Loucy (cell line): Measurements from ENCODE around the gene BCL3.

Experiments
- H2AFZ ChIP-seq: fragments of 200-600 bp; sonication (generic); 2 replicates; pipeline ENCODE4 v1.6.0; 2016; ENCODE audit warnings: antibody characterized with exemption, mild to moderate bottlenecking, low read length, moderate library complexity
- H3F3A ChIP-seq: fragments of 200-600 bp; 2 replicates; pipeline ENCODE4 v1.6.0; 2016; ENCODE audit warnings: antibody characterized with exemption, low read depth, mild to moderate bottlenecking
- H3K27me3 ChIP-seq: fragments of 200-600 bp; sonication (generic); 2 replicates; pipeline ENCODE4 v1.6.1; 2014; ENCODE audit warnings: low read length, mild to moderate bottlenecking; ENCODE audit not compliant: insufficient read depth, poor library complexity, severe bottlenecking
- H3K36me3 ChIP-seq: fragments of 200-600 bp; sonication (generic); 2 replicates; pipeline ENCODE4 v1.6.1; 2016; ENCODE audit warnings: low read length; ENCODE audit not compliant: insufficient read depth
- H3K4me1 ChIP-seq: fragments of 200-600 bp; sonication (generic); 2 replicates; pipeline ENCODE4 v1.5.1; 2014; ENCODE audit warnings: low read length, mild to moderate bottlenecking; ENCODE audit not compliant: insufficient read depth, poor library complexity, severe bottlenecking
- H3K4me2 ChIP-seq: fragments of 200-600 bp; sonication (generic); 2 replicates; pipeline ENCODE4 v1.6.0; 2014; ENCODE audit warnings: antibody characterized with exemption, low read length, low read depth, mild to moderate bottlenecking; ENCODE audit not compliant: poor library complexity, severe bottlenecking
- H3K4me3 ChIP-seq: fragments of 200-600 bp; sonication (generic); 2 replicates; pipeline ENCODE4 v1.5.1; 2014; ENCODE audit warnings: low read length, mild to moderate bottlenecking, mixed read lengths; ENCODE audit not compliant: poor library complexity, severe bottlenecking
- H3K79me2 ChIP-seq: fragments of 200-600 bp; sonication (generic); 2 replicates; pipeline ENCODE4 v1.6.1; 2014; ENCODE audit warnings: low read length; ENCODE audit not compliant: insufficient read depth
- H3K9ac ChIP-seq: fragments of 200-600 bp; sonication (generic); 2 replicates; pipeline ENCODE4 v1.6.0; 2014; ENCODE audit warnings: mild to moderate bottlenecking, low read depth, low read length, moderate library complexity; ENCODE audit not compliant: poor library complexity, severe bottlenecking
- H3K9me2 ChIP-seq: fragments of 200-600 bp; sonication (generic); replicated peaks from 2 replicates; pipeline ENCODE4 v1.6.1; 2016; ENCODE audit warnings: low read depth, low read length, mixed read lengths
- H3K9me3 ChIP-seq: fragments of 200-600 bp; sonication (generic); 2 replicates; pipeline ENCODE4 v1.6.1; 2014; ENCODE audit warnings: mild to moderate bottlenecking, antibody characterized with exemption, low read length, low read depth; ENCODE audit not compliant: insufficient read depth
- H4K20me1 ChIP-seq: fragments of 200-600 bp; sonication (generic); 2 replicates; pipeline ENCODE4 v1.6.0; 2014; ENCODE audit warnings: antibody characterized with exemption, low read length, mild to moderate bottlenecking; ENCODE audit not compliant: insufficient read depth, poor library complexity, severe bottlenecking
- EZH2phosphoT487 ChIP-seq: fragments of 200-600 bp; IDR thresholded peaks from 2 replicates; pipeline ENCODE4 v1.6.1; 2018; ENCODE audit warnings: antibody characterized with exemption, mild to moderate bottlenecking, moderate library complexity, borderline replicate concordance
- TF ChIP-seq, protein P1 (sequence below): fragments of 200-600 bp; sonication (generic); conservative IDR thresholded peaks from 2 replicates; pipeline ENCODE4 v1.5.1; 2014; ENCODE audit warnings: mild to moderate bottlenecking, antibody characterized with exemption, low read length

BCL3 gene

DNA sequence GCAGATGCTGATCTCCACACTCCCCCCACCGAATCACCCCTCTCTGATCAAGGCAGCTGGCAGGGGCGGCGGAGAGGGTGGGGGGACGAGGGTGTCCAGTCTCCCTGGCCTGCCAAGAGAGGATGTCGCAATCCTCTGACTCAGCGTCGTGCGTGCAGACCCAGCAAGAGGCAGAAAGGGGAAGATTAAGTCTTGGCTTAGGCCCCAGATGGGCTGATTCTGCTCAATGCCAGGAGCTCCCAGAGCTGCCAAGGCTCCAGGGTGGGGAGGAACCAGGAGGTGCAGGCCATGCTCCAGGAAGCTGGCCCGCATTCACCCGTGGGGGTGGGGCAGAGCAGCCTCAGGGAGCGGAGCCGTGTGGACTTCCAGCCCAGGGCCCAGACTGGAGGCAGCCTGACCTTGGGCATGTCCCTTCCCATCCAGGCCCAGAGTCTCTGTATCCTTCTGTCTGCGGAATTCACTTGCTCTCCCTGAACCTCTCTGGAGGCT, 6.6 kb upstream of the BCL3 start:
- TF ChIP-seq, protein P1, sequence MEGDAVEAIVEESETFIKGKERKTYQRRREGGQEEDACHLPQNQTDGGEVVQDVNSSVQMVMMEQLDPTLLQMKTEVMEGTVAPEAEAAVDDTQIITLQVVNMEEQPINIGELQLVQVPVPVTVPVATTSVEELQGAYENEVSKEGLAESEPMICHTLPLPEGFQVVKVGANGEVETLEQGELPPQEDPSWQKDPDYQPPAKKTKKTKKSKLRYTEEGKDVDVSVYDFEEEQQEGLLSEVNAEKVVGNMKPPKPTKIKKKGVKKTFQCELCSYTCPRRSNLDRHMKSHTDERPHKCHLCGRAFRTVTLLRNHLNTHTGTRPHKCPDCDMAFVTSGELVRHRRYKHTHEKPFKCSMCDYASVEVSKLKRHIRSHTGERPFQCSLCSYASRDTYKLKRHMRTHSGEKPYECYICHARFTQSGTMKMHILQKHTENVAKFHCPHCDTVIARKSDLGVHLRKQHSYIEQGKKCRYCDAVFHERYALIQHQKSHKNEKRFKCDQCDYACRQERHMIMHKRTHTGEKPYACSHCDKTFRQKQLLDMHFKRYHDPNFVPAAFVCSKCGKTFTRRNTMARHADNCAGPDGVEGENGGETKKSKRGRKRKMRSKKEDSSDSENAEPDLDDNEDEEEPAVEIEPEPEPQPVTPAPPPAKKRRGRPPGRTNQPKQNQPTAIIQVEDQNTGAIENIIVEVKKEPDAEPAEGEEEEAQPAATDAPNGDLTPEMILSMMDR: no peak
- TF ChIP-seq EZH2phosphoT487: no peak
- H3K27me3 ChIP-seq: no peaks in the 10 kb centered on the region
- no peak overlapping the region for H2AFZ ChIP-seq
- no peaks in the 10 kb centered on the region for H3K9me3 ChIP-seq
- no peaks in the 10 kb centered on the region for H4K20me1 ChIP-seq
- peaks cover 4% of the 10 kb centered on the region for H3K4me1 ChIP-seq
- H3K4me3 ChIP-seq: no peak overlapping the region
- H3K9me2 ChIP-seq: no peaks in the 10 kb centered on the region
- H3K4me2 ChIP-seq: no peak overlapping the region
- H3F3A ChIP-seq: no peaks in the 10 kb centered on the region
- no peak overlapping the region for H3K9ac ChIP-seq
- no peaks in the 10 kb centered on the region for H3K36me3 ChIP-seq
- no peaks in the 10 kb centered on the region for H3K79me2 ChIP-seq

DNA sequence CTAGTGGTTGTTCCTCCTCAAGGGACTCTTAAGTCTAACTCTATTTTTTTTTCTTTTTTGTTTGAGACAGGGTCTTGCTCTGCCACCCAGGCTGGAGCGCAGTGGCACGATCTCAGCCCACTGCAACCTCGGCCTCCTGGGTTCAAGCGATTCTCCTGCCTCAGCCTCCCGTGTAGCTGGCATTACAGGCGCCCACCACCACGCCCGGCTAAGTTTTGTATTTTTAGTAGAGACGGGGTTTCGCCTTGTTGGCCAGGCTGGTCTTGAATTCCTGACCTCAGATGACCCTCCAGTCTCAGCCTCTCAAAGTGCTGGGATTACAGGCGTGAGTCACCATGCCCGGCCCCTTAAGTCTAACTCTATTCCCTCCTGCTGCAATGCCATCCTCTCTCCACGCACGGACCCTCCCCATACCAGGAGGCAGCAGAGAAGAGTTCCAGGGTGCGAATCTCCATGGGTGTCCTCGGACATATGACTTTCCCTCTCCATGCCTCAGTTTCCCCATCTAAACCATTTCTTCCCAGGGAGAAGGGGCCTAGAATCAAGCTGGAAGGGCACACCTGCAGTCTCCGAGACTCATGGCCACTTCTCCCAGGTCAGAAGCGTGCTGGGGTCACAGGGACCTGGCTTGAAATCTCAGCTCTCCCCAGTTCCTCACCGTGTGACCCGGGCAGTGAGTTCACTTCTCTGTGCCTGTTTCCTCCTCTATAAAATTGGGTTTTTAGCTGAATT, 6.0 kb upstream of the BCL3 start:
- H2AFZ ChIP-seq: no peak overlapping the region
- no peaks in the 10 kb centered on the region for H3K36me3 ChIP-seq
- no peaks in the 10 kb centered on the region for H3K9me3 ChIP-seq
- no peaks in the 10 kb centered on the region for H4K20me1 ChIP-seq
- H3K9me2 ChIP-seq: no peaks in the 10 kb centered on the region
- no peak overlapping the region for H3K9ac ChIP-seq
- H3K4me3 ChIP-seq: no peak overlapping the region
- H3K4me2 ChIP-seq: no peak overlapping the region
- TF ChIP-seq, protein P1: no peak
- no peak for TF ChIP-seq EZH2phosphoT487
- no peaks in the 10 kb centered on the region for H3K79me2 ChIP-seq
- H3K4me1 ChIP-seq: peaks cover 5% of the 10 kb centered on the region
- no peaks in the 10 kb centered on the region for H3F3A ChIP-seq
- H3K27me3 ChIP-seq: no peaks in the 10 kb centered on the region

DNA sequence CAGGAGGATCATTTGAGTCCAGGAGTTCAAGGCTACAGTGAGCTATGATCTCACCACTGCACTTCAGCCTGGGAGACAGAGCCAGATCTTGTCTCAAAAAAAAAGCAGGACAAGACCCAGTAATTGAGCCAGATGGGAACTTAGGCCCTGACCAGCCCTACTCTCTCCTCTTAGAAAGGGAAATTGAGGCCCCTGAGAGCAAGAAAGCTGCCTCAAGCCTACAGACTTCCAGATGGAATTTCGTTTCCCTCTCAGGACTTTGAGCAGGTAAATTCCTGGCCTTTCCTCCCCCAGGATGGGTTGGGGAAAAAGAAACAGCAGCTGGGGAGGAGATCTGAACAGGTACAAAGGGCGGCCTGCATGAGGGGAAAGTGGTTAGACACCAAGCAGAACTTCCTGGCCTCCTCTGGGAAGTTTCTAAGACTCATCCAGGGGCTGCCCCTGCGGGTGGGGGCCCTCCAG, 3.6 kb upstream of the BCL3 start:
- Histone ChIP-seq H3K79me2 (peaks cover 10% of the 10 kb centered on the region; the same call in 1 of the 2 replicates), H3K9ac (no peak overlapping the region), H3F3A (0 out of 2 replicates have a peak, but pooled peaks cover 3% of the 10 kb centered on the region), H3K4me1 (peaks cover 20% of the 10 kb centered on the region), H2AFZ (no peak overlapping the region), H3K36me3 (no peaks in the 10 kb centered on the region), H3K9me2 (no peaks in the 10 kb centered on the region), H4K20me1 (peaks cover 2% of the 10 kb centered on the region), H3K4me2 (no peak overlapping the region), H3K27me3 (no peaks in the 10 kb centered on the region), H3K4me3 (no peak overlapping the region), H3K9me3 (no peaks in the 10 kb centered on the region)
- TF ChIP-seq EZH2phosphoT487: no peak
- TF ChIP-seq, protein P1: no peak
